HG02852 (cell line): ENCODE measurements around the gene CELF3.
"Not testable (repeated sequence)": the region's sequence is repeated elsewhere in the genome, so short reads cannot be mapped to it uniquely, and the experiment has no call there.

ENCODE experiments used
- ATAC-seq: cut with Tn5 transposase; IDR thresholded peaks from one replicate; pipeline ENCODE4 v1.9.1; 2021; ENCODE audit warnings: mild to moderate bottlenecking, moderate library complexity; ENCODE audit not compliant: unreplicated experiment

The CELF3 gene

DNA sequence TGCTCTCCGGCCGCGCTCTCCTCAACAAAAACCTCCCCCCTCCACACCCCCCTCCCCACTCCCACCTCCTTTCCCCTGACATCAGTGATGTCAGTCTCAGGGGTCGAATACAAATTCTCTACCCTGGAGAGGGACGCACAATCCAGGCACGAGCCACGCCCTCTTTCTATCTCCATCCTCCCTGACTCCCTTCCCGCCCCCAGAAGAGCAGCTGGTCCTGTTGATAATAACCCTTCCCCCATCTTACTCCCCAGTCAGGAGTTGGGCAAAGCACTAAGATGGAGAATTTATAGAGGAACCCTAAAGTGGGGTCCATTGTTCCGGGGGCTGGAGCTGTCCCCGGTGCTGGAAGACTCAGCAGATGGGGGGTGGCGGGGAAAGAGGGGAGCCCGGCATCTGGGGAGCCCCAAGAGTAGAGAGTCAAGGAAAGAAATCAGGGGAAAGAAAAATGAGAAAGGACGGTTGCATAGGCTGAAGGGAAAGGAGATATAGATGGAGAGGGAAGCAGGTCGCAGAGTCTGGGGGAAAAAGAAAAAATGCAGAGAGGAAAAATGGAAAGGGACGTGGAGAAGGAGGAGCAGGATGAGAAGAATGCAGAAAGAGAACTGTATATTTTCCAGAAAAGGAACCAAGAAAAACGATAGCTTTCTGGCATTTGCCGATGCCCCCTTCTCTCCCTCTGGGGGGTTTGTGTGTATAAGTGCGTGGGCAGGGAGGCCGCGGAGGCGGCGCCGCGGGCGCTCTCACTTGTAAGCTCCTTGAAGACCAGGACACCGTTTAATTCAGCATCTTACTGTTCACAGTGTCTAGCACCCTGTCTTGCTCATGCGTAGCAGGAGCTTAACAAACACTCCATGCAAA is at the start of gene CELF3:
Gene CELF3 (minus strand): TSS at position 33 of the 861 bp plus-strand sequence. CDS start 783 bp downstream, outside the sequence.
- no peak for ATAC-seq

DNA sequence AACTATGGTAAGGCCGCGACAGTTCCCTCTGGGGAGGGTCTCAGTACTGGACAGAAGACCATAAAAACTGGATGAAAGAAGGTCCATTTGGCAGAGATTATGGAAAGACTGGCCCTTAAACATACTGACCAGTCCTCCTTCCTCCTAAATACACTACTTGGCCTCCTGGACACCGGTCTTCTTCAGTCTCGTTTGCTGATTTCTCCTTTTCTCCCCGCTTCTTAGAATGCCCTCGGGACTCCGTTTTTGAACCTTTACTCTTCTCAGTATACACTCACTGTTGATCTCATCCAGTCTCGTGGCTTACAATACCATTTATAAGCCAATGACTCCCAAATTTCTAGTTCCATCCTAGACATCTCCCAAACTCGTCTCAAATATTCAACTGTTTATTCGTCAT is 47.4 kb upstream of the CELF3 start:
- ATAC-seq: no peak

DNA sequence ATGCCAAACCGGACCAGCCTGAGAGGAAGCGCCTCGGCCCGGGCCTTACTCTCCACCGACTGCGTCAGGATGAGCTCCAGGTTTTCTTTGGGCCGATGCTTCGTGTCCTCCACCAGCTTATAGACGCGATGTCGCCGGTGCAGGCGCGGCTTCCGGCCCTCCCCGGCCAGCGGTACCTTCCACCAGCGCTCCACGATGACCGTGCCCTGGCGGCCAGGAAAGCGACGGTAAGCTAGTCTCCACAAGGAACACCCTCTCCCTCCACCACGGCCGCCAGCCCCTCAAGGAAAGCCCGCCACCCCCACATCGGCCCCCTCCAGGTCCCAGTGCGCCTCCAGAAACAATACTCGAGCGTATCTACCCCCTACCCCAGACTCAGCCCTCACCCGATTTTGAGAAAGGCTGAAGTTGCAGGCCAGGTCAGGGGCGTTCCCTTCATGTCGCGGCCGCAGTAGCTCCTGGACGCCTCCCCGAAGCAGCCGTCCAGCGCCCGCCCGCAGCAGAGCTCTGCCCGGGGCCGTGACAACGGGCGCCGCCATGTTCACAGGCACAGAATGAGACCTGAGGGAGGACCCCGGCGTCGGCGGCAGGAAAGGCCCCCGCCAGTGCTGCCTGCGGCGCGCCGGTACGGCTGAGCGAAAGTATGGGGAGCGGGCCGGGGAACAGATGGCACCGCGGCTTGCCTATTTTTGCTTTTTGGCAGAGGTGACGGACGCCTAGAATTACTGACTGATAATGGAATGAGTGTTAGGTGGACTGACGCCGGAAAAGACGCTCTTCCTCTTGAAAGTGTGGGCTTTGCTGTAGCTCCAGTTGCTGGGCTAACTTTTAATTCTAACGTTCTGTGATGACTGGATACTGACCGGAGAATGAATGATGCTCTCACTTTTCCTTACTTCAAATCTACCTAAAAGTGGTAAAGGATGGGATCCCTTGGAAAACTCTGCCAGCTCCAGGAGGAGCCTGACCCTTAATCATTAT is 46.6 kb upstream of the CELF3 start, which contains the start of gene MRPL9:
Gene MRPL9 (minus strand): TSS at position 556 of the 981 bp plus-strand sequence. CDS start 17 bp downstream, at position 539.
- ATAC-seq: peak; percentile 94

DNA sequence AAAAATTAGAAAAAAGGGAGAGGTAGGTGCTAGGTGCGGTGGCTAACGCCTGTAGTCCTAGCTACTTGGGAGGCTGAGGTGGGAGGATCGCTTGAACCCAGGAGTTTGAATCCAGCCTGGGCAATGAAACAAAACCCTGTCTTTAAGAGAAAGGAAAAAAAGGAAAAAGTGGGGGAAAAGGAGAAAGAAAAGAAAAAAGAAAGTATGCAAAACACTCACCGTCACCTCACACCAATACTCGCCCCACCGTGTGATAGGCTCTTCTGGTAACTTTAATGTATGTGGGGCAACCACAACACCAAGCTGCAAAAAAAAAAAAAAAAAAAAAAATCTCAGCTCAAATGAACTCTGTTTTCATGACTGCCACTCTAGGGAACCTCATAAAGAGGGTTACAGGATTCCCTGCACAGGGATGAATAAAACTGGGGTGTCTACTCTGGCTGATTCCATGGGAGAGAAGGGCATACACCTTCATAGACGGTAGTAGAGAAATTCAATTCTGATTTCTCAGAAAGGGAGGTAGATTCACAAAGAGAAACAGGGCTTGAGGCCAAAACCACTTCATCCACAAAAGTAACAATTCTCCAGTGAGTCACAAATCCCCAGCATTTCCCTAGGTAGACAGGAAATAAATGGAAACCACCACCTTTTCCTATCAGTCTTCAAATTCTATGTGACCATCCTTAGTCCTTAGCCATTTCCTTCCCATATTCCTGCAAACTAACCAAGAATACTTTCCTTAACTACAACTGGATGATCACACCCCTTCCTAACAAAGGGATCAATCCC is 44.2 kb upstream of the CELF3 start:
- ATAC-seq: no peak

DNA sequence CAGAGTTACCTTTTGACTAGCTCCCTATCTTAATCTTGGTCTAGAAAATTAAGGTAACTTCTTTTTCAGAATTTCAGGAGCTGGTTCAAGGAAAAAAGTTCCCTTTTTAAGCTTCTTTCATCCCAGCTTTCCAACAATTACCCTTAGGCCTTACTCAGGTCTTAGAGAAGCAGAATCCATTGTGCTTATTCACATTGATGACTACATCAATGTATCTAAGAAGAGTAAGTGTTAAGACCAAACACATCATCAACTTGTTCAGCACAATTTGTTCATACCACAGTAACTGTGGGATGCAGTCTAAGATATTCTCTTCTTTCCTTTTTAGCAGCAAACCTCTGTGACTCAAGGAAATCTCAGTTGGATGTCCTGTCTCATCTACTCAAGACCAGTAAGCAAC is 42.6 kb upstream of the CELF3 start:
- ATAC-seq: no peak

DNA sequence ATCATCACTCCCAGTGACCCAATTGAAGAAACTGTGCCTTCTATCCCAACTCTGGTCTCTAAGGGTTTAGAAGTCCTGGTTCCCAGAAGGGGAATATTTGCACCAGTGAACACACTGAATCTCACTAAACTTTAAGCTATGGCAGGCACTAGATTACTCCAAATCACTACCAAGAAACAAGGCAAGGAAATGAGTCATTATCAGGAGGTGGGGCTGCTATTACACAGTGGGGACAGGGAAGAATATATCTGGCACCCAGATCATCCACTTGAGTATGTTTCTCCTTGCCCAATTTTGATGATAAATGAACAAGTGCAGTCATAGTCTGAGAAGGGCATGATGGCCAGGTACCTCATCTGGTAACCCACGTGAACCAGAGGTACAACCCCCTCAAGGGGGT is 39.7 kb upstream of the CELF3 start:
- no peak for ATAC-seq

DNA sequence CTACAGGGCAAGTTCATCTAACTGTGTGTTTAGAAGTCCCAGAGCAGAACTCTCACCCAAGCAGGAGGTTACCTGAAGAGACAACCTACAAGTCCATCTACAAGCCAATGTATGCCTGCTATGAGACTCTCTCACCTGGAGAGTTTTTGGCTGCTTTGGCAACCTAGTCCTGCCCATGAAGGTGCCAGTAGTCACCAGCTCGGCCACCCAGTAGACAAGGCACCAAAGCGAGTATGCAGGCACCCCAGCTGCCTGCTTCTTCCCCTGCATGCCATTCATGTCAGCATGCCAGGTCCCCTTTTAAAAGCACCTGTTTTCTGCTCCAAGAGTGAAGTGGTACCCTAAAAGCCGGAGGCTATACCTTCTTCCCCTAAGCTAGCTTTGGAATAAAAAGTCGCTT is 24.9 kb upstream of the CELF3 start:
- ATAC-seq: no peak

DNA sequence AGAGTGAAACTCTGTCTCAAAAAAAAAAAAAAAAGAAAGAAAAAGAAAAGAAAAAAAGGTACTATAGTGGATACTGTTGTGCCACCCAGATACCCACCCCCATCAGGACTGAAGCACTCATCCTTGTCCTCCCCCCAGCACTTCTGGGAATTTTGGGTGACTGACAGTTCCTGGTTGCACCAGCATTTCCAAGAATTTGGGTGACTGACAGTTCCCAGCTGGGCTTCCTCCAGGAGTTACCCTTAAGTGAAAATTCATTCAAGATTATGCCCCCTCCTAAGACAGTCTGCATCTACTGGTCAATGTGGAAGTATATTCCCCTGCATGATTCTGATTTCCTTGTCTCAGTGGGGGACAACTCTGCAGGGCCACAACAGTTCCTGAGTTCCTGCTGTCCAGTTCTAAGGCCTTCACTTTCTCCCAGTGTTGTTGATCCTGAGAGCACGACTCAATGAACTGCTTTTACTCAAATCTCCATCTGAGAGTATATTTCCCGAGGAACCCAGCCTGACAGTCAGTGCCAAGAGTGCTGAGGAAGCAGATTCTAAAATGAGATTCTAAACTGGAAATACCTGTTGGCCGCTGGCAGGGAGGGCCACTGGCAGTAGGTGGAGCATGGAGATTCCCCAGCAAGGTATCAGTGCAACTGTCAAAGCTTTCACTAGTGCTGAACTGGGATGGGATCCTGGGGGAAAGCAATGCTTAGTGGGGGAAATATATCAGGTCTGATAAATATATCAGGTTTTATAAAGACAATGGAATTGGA is 23.2 kb upstream of the CELF3 start:
- ATAC-seq: no peak

DNA sequence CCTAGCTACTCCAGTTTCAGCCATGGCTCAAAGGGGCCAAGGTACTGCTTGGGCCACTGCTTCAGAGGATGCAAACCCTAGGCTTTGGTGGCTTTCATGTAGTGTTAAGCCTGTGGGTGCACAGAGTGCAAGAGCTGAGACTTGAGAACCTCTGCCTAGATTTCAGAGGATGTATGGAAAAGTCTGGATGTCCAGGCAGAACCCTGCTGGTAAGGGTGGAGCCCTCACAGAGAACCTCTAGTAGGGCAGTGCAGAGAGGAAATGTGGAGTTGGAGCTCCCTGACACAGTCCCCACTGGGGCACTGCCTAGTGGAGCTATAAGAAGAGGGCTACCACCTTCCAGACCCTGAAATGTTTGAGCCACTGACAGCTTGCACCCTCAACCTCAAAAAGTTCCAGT is 20.9 kb upstream of the CELF3 start:
- no peak for ATAC-seq

DNA sequence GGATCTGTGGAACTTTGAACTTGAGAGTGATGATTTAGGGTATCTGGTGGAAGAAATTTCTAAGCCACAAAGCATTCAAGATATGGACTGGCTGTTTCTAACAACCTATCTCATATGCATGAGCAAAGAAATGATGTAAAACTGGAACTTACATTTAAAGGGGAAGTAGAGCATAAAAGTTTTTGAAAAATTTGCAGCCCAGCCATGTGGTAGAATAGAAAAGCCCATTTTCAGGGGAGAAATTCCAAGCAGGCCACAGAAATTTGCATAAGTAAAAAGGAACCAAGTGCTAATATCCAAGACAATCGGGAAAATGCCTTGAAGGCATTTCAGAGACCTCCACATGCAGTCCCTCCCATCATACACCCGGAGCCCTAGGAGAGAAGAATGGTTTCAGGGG is 20.4 kb upstream of the CELF3 start:
- ATAC-seq: no peak

DNA sequence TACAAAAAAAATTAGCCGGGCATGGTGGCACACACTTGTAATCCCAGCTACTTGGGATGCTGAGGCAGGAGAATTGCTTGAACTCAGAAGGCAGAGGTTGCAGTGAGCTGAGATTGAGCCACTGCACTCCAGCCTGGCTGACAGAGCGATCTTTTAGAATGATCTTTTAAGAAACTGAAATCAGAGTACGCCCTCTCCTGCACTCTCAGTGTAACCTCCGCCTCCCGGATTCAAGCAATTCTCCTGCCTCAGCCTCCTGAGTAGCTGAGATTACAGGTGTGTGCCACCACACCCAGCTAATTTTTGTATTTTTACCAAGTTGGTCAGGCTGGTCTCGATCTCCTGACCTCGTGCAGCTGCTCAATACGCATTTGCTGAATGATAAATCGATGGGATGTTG is 17.4 kb upstream of the CELF3 start:
- ATAC-seq: not testable (repeated sequence)

DNA sequence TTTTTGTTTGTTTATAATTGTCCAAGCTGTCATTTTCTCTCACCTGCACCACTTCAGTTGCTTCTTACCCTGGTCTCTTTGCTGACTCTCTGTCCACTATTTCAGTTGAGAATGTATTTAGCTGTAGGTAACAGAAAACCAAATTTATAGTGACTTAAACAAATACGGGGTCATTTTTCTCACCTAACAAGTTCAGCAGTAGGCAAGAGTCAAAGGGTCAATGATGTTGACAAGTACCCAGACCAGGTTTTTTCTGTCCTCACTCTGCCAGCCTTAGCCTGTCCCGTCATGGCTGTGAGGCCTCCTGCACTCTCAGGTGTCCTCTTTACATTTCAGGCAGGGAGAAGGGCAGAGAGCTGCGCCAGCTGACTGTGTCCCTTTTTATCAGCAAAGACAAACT is 16.5 kb upstream of the CELF3 start:
- ATAC-seq: no peak

DNA sequence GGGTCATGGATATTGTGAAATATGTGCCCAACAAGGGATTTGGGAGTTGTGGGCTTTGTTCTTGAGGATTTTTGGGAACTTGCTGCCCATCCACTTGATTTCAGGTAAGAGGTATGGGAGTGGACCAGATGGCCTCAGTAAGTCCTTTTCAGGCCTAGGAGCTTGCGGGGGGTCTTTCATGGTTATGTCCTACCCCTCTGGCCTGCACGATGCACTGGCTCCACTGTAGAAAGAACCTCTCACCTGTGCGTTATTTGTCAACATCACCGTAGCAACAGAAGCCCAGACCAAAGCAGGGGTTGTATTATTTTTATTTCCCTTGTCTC is 13.3 kb upstream of the CELF3 start:
- ATAC-seq: no peak

DNA sequence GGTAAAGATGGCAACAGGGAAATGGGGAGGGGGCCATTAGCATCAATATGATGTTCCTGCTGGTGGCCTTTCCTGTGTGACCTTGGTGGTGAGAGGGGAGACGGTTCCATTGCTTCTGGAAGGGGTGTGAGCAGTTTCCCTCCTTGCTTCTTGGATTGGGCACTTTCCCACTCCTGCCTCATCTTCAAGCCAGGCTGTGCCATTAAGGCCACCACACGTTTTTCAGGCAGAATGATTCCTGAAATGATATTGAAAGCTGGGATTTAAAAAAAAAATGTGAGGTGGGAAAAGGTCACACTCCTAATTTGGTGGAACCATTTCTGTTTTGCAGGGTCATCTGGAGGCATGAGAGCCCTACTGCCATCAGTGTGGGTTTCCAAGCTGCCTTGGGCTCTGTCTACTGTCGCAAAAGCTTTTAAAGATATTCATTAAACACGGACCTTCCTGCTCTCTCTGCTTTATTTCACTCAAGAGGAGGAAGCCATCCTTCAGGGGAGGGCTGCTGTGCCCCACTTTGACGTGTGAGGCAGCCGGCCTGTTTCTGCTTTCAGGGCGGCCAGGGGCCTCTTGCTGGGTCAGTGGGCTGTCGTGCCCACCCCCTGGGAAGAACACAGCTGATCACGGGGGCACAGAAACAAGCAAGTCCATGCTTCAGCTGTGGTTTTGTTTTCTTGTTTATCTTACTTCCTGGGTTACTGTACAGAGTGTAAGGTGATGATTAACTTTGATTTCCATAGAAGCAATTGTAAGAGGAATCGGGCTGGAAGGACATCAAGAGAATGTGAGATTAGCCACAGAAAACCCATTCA is 12.8 kb upstream of the CELF3 start:
- ATAC-seq: no peak

DNA sequence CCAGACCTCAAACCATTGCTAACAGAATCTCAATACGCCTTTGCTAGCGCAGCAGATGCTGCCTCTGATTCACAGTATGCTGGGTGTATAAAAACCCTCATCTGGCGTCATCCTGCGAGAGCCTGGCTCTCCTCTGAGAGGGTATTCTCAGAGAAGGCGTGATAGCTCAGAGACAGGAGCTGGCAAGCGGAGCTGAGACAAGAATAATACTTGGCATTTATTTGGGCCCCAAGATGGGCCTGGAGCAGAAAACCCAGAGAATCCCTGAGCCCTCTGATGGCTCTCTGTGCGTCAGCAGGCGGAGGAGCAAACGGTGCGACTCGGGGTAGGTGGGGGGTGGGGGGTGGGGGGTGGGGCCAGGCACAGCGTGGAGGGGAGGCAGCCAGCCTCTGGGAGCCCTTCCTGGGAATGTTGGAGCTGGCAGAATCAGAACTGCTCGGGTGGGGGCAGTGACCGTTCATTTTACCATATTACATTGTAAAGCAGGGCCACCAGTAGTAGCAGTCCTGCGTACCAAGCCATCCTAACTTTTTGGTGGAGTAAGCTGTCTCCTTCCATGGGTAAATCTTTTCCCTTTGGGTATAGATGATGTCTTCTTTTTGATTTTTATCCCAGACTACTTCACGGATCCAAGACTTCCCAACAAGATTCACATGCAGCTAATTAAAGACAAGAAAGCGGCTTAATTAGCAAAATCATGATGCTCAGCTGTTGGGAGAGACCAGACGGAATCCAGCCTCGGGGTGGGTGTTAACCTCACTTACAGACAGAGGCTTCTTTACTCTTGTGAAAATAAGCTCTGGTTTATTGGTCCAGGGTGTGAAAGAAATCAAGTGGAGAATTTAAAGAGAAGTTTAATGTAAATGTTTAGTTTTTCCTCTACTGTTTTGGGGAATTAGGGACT is 11.8 kb upstream of the CELF3 start:
- ATAC-seq: no peak

DNA sequence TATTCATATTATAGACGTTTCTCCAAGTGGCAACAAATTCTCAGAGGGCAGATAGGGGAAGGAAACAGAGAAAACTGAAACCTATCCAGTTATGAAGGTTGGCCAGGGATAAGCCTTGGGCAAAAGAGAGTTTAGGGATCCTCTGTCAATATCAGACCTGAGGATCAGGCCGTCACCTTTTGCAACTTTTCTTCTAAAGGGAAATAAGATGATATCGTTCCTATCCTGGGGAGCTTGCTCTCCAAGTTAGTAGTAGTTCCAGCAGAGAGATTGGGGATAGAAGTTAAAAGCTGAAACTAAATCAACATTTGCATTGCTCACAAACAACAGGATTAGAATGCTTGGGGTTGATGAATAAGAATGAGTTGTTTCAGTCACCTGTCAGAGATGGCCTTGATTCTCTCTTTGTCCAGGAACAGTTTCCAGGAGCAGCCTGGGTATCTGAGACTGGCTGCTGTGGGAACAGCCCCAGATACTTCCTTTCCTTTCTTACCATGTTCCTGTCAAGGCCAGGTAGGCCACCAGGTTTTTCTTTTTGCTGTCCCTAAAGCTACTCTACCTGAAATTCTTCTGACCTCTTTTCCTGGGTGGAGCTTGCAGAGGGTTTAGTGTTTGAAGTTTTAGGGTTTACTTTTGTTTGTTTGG is 7.2 kb upstream of the CELF3 start:
- no peak for ATAC-seq

DNA sequence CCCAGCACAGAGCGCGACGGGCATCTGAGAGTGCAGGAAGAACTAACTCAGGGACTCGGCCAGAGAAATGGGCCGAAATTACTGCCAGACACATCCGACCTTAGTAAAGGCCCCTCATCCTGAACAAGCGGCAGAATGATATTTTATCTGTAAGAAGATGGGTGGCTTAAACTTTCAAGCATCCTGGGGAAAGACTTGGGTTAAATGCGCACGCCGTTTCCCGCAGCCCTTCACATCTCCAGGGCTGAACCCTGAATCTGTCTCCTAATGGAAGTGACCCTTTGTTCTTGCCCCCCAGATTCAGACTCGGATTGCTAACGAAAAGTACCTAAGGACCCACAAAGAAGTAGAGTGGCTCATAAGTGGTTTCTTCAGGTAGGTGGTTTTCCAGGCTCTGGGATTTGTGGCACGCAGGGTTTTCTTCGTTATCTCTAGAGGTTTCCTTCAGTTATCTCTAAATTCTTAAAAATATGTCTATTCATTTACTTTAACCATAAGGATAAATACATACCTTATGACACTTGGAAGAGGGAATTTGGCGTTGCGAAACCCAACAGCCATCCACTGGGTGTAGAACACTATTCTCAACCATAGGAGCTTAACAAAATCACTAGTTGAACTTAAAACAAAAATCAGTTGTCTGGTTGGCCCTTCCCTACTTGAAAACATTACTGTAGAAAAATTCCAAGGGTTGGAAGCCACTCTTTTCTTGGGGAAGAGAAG is 5.3 kb upstream of the CELF3 start:
- no peak for ATAC-seq
